Duodenal mucosa (tissue), 2 donors: Measurements from ENCODE around the gene OR4N2.
"Not testable (repeated sequence)": the region's sequence is repeated elsewhere in the genome, so short reads cannot be mapped to it uniquely, and the experiment has no call there.

Source experiments
- H3K27ac ChIP-seq: one replicate; pipeline ENCODE4 v1.7.0; 2013; ENCODE audit warnings: low read depth, low read length
- H3K27me3 ChIP-seq, 2 donors: one replicate each; pipeline ENCODE4 v1.7.0; 2013; ENCODE audit warnings: low read length in 2 of 2, control low read depth in 1 of 2; ENCODE audit not compliant: insufficient read depth in 2 of 2, control insufficient read depth in 1 of 2
- H3K36me3 ChIP-seq, 2 donors: one replicate each; pipeline ENCODE4 v1.7.0; 2013; ENCODE audit warnings: low read length in 2 of 2, control low read depth in 1 of 2; ENCODE audit not compliant: insufficient read depth in 2 of 2, control insufficient read depth in 1 of 2
- H3K4me1 ChIP-seq, 2 donors: one replicate each; pipeline ENCODE4 v1.7.0; 2013; ENCODE audit warnings: low read length in 2 of 2, control low read depth in 1 of 2; ENCODE audit not compliant: insufficient read depth in 2 of 2, control insufficient read depth in 1 of 2
- H3K4me3 ChIP-seq, 2 donors: one replicate each; pipeline ENCODE4 v1.7.0; 2013; ENCODE audit warnings: low read length in 2 of 2, low read depth in 1 of 2
- H3K9ac ChIP-seq, 2 donors: one replicate each; pipeline ENCODE4 v1.7.0; 2013; ENCODE audit warnings: low read length in 2 of 2, low read depth in 1 of 2
- H3K9me3 ChIP-seq, 2 donors: one replicate each; pipeline ENCODE4 v1.7.0; 2013; ENCODE audit warnings: low read length in 2 of 2, control low read depth in 1 of 2; ENCODE audit not compliant: control insufficient read depth in 1 of 2

The OR4N2 gene

DNA sequence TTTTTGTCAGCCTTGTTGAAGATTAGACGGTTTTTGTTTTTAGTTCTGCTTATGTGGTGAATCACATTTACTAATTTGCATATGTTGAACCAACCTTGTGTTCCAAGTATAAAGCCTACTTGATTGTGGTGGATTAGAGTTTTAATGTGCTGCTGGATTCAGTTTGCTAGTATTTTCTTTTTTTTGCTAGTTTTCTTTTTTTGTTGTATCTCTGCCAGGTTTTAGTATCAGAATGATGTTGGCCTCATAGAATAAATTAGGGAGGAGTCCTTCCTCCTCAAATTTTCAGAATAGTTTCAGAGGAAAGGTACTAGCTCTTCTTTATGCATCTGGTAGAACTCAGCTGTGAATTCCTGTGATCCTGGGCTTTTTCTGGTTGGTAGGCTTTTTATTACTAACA lies at the start of gene OR4N2:
Gene OR4N2 (plus strand): TSS at position 301 of the 400 bp plus-strand sequence. CDS start 23,679 bp downstream, outside the sequence.
- H3K4me3 ChIP-seq, H3K36me3 ChIP-seq, H3K9me3 ChIP-seq, H3K9ac ChIP-seq, H3K27ac ChIP-seq, H3K27me3 ChIP-seq, H3K4me1 ChIP-seq: not testable (repeated sequence)

- no peaks in the 10 kb centered on the region for H3K4me1 ChIP-seq
- H3K27ac ChIP-seq = no peak overlapping the region
- H3K9ac ChIP-seq = no peak overlapping the region
- H3K27me3 ChIP-seq = no peaks in the 10 kb centered on the region
- H3K4me3 ChIP-seq = no peak overlapping the region
- no peaks in the 10 kb centered on the region for H3K36me3 ChIP-seq
- H3K9me3 ChIP-seq = no peaks in the 10 kb centered on the region
Measured at GRCh38 chr14:19754172-19754571, 49.4 kb upstream of the OR4N2 start.

- not testable (repeated sequence) for H3K27me3 ChIP-seq, H3K4me3 ChIP-seq, H3K27ac ChIP-seq, H3K9me3 ChIP-seq, H3K4me1 ChIP-seq, H3K9ac ChIP-seq, H3K36me3 ChIP-seq
Measured at GRCh38 chr14:19771491-19771890, 32.1 kb upstream of the OR4N2 start.

GRCh38 chr14:19771895-19772430 lies 31.6 kb upstream of the OR4N2 start:
- no peaks in the 10 kb centered on the region for H3K4me1 ChIP-seq
- no peak overlapping the region for H3K27ac ChIP-seq
- H3K4me3 ChIP-seq = no peak overlapping the region
- H3K9ac ChIP-seq = no peak overlapping the region
- H3K9me3 ChIP-seq = peaks cover 5% of the 10 kb centered on the region in 2 donors
- H3K36me3 ChIP-seq = no peaks in the 10 kb centered on the region
- H3K27me3 ChIP-seq = no peaks in the 10 kb centered on the region

- not testable (repeated sequence) for H3K36me3 ChIP-seq, H3K4me3 ChIP-seq, H3K4me1 ChIP-seq, H3K27me3 ChIP-seq, H3K27ac ChIP-seq, H3K9me3 ChIP-seq, H3K9ac ChIP-seq
Measured at GRCh38 chr14:19772454-19772853, 31.1 kb upstream of the OR4N2 start.

DNA sequence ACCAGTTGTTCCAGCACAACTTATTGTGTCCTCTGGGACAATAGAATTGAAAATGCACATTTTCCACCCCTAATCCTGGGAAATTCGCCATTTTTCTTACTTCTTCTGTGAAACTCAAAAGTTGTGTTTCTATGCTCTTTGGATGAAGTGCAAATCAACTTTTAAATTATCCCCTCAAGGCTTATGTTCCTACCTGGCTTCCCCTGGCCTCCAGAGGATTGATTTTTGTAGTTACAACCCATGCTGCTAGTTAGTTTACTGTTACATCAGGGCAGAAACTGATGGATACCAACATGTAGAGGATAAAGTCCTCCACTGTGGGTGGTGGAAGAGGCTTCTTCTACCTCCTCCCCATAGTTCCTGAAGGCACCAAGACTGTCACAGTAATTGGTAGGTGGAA lies 30.4 kb upstream of the OR4N2 start, which contains the start of gene OR4M1:
Gene OR4M1 (plus strand): TSS at position 301 of the 400 bp plus-strand sequence. CDS start 6,819 bp downstream, outside the sequence.
- not testable (repeated sequence) for H3K4me1 ChIP-seq, H3K27ac ChIP-seq, H3K27me3 ChIP-seq, H3K36me3 ChIP-seq, H3K4me3 ChIP-seq, H3K9me3 ChIP-seq, H3K9ac ChIP-seq

DNA sequence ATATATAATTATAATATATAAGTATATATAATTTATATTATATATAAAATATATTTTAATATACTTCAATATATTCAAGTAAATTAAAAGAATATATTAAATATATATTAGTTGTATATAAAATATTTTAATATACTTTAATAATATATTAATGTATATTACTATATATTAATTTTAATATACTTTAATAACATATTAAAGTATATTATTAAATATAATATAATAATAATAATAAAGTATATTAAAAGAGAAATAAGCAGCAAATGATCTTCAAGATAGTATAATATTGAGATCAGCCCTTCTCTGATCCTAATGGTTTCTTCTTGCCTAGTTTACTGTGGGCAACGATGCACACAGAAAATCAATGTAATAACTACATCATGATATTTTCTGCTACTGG lies 28.0 kb upstream of the OR4N2 start:
- Histone ChIP-seq H3K9ac (no peak overlapping the region), H3K36me3 (no peaks in the 10 kb centered on the region), H3K4me1 (no peaks in the 10 kb centered on the region), H3K27me3 (no peaks in the 10 kb centered on the region), H3K27ac (no peak overlapping the region), H3K9me3 (peaks cover 5 to 11% of the 10 kb centered on the region in 2 donors), H3K4me3 (no peak overlapping the region)

DNA sequence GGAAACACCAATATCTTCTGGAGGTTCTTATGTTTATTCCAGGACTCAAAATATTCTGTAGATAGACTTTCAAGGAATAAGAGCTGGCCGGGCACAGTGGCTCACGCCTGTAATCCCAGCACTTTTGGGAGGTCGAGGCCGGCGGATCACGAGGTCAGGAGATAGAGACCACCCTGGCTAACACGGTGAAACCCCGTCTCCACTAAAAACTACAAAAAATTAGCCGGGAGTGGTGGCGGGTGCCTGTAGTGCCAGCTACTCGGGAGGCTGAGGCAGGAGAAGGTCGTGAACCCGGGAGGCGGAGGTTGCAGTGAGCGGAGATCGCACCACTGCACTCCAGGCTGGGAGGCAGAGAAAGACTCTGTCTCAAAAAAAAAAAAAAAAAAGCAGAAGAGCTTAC lies 17.7 kb upstream of the OR4N2 start:
- not testable (repeated sequence) for H3K9ac ChIP-seq, H3K36me3 ChIP-seq, H3K4me1 ChIP-seq, H3K27ac ChIP-seq, H3K9me3 ChIP-seq, H3K4me3 ChIP-seq, H3K27me3 ChIP-seq

- not testable (repeated sequence) for H3K9ac ChIP-seq, H3K9me3 ChIP-seq, H3K27ac ChIP-seq, H3K27me3 ChIP-seq, H3K4me1 ChIP-seq, H3K36me3 ChIP-seq, H3K4me3 ChIP-seq
Measured at GRCh38 chr14:19787318-19787717, 16.3 kb upstream of the OR4N2 start.

DNA sequence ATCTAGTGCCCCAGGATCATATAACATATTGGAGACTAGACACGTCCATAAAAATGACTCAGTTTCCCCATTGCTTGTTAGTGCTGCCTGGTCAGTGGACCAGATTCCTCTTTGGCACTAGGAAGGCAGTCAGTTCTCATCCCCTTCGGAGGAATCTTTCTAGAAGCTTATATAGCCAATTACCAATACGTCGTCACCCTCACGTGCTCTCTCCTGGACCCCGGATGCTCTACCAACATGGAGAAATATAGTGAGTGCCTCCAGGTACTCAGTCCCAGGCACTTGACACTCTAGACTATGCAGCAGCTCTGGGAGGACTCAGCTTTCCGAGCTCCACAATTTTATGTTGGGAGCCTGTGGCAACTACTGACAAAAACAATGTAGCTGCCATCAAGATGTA lies 15.4 kb upstream of the OR4N2 start:
- H3K4me1 ChIP-seq, H3K9ac ChIP-seq, H3K27me3 ChIP-seq, H3K36me3 ChIP-seq, H3K27ac ChIP-seq, H3K9me3 ChIP-seq, H3K4me3 ChIP-seq: not testable (repeated sequence)

GRCh38 chr14:19796520-19797108 lies 7.0 kb upstream of the OR4N2 start:
- H3K27me3 ChIP-seq, H3K9me3 ChIP-seq, H3K36me3 ChIP-seq, H3K4me1 ChIP-seq, H3K4me3 ChIP-seq, H3K27ac ChIP-seq, H3K9ac ChIP-seq: not testable (repeated sequence)
